ENCODE data around the gene RARG. TPM values are rescaled to one million over a fixed set of nuclear protein-coding genes. Genes with fewer than 3 reads are reported as not detected.

RARG gene
- total RNA-seq, 2 donors from 2014 or later: 11.4 to 21.5 TPM

DNA sequence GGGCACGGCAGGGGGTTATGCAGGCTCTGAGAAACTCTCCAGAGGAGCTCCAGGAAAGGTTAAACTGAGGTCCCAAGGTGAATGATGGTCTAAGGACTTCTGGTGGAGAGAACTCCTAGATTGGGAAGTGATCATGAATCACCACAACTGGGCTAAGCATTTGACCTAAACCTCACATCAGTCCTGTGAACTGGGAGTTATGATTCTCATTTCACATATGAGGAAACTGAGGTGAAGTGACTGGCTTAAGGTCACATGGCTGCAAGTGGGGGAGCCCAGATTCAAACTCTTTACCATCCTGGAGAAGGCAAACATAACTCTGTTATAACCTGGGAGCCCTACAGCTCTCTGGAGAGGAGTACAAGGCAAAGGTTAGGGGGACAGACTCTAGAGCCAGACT is 4.2 kb downstream of the RARG start:
- Histone ChIP-seq H3K4me1 (peaks cover 14% of the 10 kb centered on the region), H3K9me3 (no peaks in the 10 kb centered on the region), H3K27ac (no peak overlapping the region), H3K4me3 (no peak overlapping the region), H3K36me3 (no peaks in the 10 kb centered on the region), H3K9ac (ENCODE audit: low read depth in 2 of 2, low read length in 2 of 2) (no peak overlapping the region), H3K27me3 (no peaks in the 10 kb centered on the region)
- TF ChIP-seq, protein P1, sequence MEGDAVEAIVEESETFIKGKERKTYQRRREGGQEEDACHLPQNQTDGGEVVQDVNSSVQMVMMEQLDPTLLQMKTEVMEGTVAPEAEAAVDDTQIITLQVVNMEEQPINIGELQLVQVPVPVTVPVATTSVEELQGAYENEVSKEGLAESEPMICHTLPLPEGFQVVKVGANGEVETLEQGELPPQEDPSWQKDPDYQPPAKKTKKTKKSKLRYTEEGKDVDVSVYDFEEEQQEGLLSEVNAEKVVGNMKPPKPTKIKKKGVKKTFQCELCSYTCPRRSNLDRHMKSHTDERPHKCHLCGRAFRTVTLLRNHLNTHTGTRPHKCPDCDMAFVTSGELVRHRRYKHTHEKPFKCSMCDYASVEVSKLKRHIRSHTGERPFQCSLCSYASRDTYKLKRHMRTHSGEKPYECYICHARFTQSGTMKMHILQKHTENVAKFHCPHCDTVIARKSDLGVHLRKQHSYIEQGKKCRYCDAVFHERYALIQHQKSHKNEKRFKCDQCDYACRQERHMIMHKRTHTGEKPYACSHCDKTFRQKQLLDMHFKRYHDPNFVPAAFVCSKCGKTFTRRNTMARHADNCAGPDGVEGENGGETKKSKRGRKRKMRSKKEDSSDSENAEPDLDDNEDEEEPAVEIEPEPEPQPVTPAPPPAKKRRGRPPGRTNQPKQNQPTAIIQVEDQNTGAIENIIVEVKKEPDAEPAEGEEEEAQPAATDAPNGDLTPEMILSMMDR (IDR thresholded peaks at IDR 0.05): no peak
- intact Hi-C loops (cut with DNase I): no loop called here
- DNase-seq: no peak

DNA sequence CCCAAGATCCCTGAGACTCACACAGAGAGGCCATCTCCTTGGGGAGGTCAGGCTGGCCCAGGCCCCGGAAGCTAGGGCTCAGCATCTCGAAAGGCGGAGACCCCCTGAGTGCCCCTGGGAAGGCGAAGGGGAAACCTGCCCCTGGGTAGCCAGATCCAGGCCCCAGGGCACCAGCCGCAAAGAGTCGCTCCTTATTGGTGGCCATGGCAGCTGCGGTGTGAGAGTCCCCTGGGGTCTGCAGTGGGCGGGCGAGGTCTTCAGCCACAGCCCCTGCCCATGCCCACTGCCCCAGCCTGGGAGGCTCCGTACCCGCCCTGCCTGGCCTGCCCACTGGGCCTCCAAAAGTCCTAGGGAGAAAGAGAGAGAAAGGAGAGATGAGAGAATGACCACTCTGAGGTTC is 4.7 kb downstream of the RARG start:
- H3K27me3 ChIP-seq: no peaks in the 10 kb centered on the region
- no peak overlapping the region for H3K9ac ChIP-seq (ENCODE audit: low read depth in 2 of 2, low read length in 2 of 2)
- H3K36me3 ChIP-seq: no peaks in the 10 kb centered on the region
- H3K4me1 ChIP-seq: peaks cover 9% of the 10 kb centered on the region
- intact Hi-C loops (cut with DNase I): no loop called here
- no peak for DNase-seq
- H3K4me3 ChIP-seq: no peak overlapping the region
- no peak overlapping the region for H3K27ac ChIP-seq
- TF ChIP-seq, protein P1 (IDR thresholded peaks at IDR 0.05): no peak
- H3K9me3 ChIP-seq: no peaks in the 10 kb centered on the region

DNA sequence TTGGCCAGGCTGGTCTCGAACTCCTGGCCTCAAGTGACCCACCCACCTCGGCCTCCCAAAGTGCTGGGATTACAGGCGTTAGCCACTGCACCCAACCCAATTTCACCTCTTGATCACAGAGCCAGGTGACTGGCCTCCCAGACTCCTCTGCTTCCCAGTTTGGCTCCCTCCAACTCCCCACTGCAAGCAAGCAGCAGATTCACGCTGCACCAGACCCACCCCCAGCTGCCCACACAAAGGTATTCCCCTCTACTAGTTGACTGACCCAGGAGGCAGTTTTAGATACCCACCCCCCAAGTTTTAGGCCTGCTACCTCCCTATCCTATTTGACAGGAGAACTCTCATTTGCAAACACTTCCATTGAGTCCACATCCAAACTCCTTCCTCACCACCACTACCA is 5.2 kb downstream of the RARG start:
- no peaks in the 10 kb centered on the region for H3K36me3 ChIP-seq
- H3K27ac ChIP-seq: no peak overlapping the region
- no peak for DNase-seq
- H3K4me3 ChIP-seq: no peak overlapping the region
- H3K9ac ChIP-seq (ENCODE audit: low read depth in 2 of 2, low read length in 2 of 2): no peak overlapping the region
- H3K4me1 ChIP-seq: peaks cover 8% of the 10 kb centered on the region
- no peaks in the 10 kb centered on the region for H3K27me3 ChIP-seq
- TF ChIP-seq, protein P1 (IDR thresholded peaks at IDR 0.05): no peak
- H3K9me3 ChIP-seq: no peaks in the 10 kb centered on the region
- intact Hi-C loops (cut with DNase I): no loop called here

DNA sequence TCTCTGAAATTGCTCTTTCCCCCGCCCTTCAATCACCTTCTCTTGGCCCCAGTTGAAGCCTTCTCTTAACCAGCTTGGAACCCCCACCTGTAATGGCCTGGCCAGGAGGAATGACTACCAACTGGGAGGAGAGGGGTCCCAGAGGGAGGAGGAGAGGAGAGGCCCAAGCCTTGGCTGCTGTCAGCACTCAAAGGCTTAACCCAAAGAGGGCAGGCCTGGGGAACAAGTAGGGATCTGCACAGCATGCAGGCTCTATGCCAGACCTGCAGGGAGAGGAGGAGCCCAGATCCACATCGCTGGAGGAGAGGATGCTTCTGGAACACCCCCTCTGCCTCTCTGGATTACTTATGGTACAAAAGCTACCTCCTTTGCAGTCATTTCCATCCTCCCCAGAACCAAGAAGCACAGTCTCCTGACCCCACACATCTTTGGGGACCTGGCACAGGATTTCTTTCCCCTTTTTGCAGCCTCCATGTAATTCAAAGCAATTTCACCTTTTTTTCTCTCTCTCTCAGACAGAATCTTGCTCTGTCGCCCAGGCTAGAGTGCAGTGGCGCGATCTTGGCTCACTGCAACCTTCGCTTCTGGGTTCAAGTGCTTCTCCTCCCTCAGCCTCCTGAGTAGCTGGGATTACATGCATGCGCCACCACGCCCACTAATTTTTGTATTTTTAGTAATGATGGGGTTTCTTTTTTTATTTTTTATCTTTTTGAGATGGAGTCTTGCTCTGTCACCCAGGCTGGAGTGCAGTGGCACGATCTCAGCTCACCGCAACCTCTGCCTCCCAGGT is 6.2 kb downstream of the RARG start:
- Histone ChIP-seq H3K36me3 (no peaks in the 10 kb centered on the region), H3K4me3 (no peak overlapping the region), H3K27me3 (no peaks in the 10 kb centered on the region), H3K4me1 (peaks cover 5% of the 10 kb centered on the region), H3K9ac (ENCODE audit: low read depth in 2 of 2, low read length in 2 of 2) (peak overlapping the region in 1 of 2 donors; percentile 12), H3K27ac (no peak overlapping the region), H3K9me3 (no peaks in the 10 kb centered on the region)
- TF ChIP-seq, protein P1 (IDR thresholded peaks at IDR 0.05): no peak
- DNase-seq: no peak
- intact Hi-C loops (cut with DNase I): no loop called here

DNA sequence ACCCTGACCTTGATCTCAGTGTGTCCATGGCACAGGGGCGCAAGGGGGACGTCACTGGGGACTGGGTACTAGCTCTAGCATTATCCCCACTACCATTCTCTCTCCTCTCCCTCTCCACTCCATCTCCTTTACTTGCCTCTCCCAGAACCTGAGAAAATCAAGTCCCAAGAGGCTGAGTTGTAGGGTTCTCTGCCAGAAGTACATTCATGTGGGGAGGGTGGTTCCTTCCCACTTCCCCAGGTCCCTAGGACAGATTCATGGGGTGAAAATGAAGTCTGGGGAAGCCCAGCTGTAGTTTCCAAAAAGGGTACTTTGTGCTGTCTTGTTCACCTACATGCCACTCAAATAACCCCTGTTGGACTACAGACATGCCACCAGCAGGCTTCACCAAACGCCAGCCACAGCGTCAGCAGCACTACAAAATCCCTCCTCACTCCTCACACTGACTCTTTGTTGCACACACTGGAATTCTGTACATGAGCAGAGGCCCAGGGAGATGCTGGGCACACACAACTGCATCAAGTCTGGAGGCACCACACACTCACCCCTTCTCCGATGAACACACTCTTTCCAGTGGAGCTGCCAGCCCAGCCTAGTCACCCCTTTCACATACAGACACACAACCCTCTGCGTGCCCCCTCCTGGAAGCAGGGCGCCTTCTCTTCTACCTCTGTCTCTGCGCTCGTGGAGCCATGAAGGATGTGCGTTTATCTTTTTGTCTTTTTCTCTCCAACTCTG is 6.9 kb downstream of the RARG start:
- H3K27me3 ChIP-seq: no peaks in the 10 kb centered on the region
- no peaks in the 10 kb centered on the region for H3K9me3 ChIP-seq
- DNase-seq: no peak
- H3K27ac ChIP-seq: no peak overlapping the region
- no peak overlapping the region for H3K4me3 ChIP-seq
- peaks cover 5% of the 10 kb centered on the region for H3K4me1 ChIP-seq
- H3K9ac ChIP-seq (ENCODE audit: low read depth in 2 of 2, low read length in 2 of 2): peak overlapping the region in 1 of 2 donors; percentile 42
- TF ChIP-seq, protein P1 (IDR thresholded peaks at IDR 0.05): no peak
- intact Hi-C loops (cut with DNase I): no loop called here
- no peaks in the 10 kb centered on the region for H3K36me3 ChIP-seq
